ENCODE measurements around the gene RPS17. TPM values are rescaled to one million over a fixed set of nuclear protein-coding genes. Genes with fewer than 3 reads are reported as not detected.

RPS17 gene
- total and polyA plus RNA-seq, 2 donors (not counting 1 experiment from before 2014, with no cell fraction given) = 2,297 to 5,877 TPM

DNA sequence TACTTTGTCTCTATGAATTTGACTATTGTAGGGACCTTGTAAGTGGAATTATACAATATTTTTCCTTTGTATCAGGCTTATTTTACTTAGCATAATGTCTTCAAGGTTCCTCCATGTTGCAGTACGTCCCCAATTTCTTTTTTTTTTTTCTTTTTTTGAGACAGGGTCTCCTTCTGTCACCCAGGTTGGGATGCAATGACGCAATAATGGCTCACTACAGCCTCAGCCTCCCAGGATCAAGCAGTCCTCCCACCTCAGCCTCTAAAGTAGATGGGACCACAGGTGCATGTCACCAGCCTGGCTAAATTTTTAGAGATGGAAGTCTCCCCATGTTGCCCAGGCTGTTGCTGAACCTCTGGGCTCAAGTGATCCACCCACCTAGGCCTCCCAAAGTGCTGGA lies 40.5 kb upstream of the RPS17 start:
- ATAC-seq (ENCODE audit: low read depth) (no peak), DNase-seq (no peak)
- H3K27ac Mint-ChIP-seq = no peak overlapping the region
- Histone ChIP-seq H3K4me2 (replicated peaks; ENCODE audit: low read depth, low read length, poor library complexity, severe bottlenecking) (no peak overlapping the region), H3K27me3 (replicated peaks in 1 of 4; ENCODE audit: control extremely low read depth in 1 of 4, control insufficient read depth in 3 of 4, insufficient read depth in 4 of 4, low read length in 3 of 4) (peaks cover 0 to 12% (median 2%) of the 10 kb centered on the region in 4 experiments), H3K9ac (ENCODE audit: low read length) (no peak overlapping the region), H3K79me2 (ENCODE audit: control insufficient read depth, insufficient read depth, low read length) (no peaks in the 10 kb centered on the region), H3K4me3 (ENCODE audit: control extremely low read depth in 1 of 5, extremely low read depth in 1 of 5, insufficient read depth in 1 of 5, low read depth in 2 of 5, low read length in 4 of 5) (no peak overlapping the region), H3K36me3 (replicated peaks in 1 of 2; ENCODE audit: control extremely low read depth in 1 of 2, control insufficient read depth in 1 of 2, extremely low read depth in 1 of 2, insufficient read depth in 2 of 2, low read length in 1 of 2) (no peaks in the 10 kb centered on the region), H4K20me1 (ENCODE audit: control insufficient read depth, insufficient read depth, low read length, poor library complexity, severe bottlenecking) (no peaks in the 10 kb centered on the region), H3K4me1 (ENCODE audit: control insufficient read depth in 2 of 2, insufficient read depth in 2 of 2, low read length in 2 of 2) (no peaks in the 10 kb centered on the region), H2AFZ (ENCODE audit: insufficient read depth, low read depth, low read length, poor library complexity, severe bottlenecking) (no peak overlapping the region), H3K27ac (ENCODE audit: low read length in 2 of 2) (no peak overlapping the region), H3K9me3 (ENCODE audit: control extremely low read depth in 1 of 3, control insufficient read depth in 2 of 3, insufficient read depth in 1 of 3, low read length in 2 of 3) (no peaks in the 10 kb centered on the region)
- TF ChIP-seq, protein P1, sequence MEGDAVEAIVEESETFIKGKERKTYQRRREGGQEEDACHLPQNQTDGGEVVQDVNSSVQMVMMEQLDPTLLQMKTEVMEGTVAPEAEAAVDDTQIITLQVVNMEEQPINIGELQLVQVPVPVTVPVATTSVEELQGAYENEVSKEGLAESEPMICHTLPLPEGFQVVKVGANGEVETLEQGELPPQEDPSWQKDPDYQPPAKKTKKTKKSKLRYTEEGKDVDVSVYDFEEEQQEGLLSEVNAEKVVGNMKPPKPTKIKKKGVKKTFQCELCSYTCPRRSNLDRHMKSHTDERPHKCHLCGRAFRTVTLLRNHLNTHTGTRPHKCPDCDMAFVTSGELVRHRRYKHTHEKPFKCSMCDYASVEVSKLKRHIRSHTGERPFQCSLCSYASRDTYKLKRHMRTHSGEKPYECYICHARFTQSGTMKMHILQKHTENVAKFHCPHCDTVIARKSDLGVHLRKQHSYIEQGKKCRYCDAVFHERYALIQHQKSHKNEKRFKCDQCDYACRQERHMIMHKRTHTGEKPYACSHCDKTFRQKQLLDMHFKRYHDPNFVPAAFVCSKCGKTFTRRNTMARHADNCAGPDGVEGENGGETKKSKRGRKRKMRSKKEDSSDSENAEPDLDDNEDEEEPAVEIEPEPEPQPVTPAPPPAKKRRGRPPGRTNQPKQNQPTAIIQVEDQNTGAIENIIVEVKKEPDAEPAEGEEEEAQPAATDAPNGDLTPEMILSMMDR (IDR thresholded peaks at IDR 0.05) = no peak
- no peak for TF ChIP-seq EZH2 (IDR thresholded peaks at IDR 0.05; ENCODE audit: borderline replicate concordance, insufficient read depth, low read depth, low read length, poor library complexity, severe bottlenecking)
- intact Hi-C loops (cut with micrococcal nuclease) = no loop called here
- CTCF ChIA-PET = no interaction called here
- H3K27me3 Mint-ChIP-seq = peaks cover 20% of the 10 kb centered on the region
- H3K9me3 Mint-ChIP-seq (ENCODE audit: insufficient read depth) = no peaks in the 10 kb centered on the region
- H3K4me3 Mint-ChIP-seq = no peak overlapping the region
- POLR2A ChIA-PET = no interaction called here
- WGBS (ENCODE audit: insufficient coverage) = 93% methylated on average over 2 of the region's 2 CpGs
- H3K4me1 Mint-ChIP-seq = no peaks in the 10 kb centered on the region

DNA sequence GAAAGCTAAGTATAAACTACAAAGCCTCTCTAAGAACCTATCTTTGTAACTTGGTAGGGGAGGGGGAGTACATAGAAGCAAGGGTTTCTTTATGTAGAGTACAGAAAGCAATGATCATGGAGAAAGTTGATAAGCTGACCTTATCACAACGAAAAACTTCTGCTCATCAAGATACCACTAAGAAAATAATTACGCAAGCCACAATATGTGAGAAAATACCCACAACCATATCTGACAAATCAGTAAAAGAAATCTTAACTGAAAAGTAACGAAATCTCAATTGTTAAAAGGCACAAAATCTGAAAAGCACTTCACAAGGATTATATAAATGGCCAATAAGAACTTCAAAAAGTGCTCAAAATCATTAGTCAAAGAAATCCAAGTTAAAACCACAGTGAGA lies 35.1 kb upstream of the RPS17 start:
- DNase-seq (no peak), ATAC-seq (ENCODE audit: low read depth) (no peak)
- Mint-ChIP-seq H3K27me3 (peaks cover 31% of the 10 kb centered on the region), H3K27ac (no peak overlapping the region), H3K9me3 (ENCODE audit: insufficient read depth) (no peaks in the 10 kb centered on the region), H3K4me3 (no peak overlapping the region), H3K4me1 (no peaks in the 10 kb centered on the region)
- H4K20me1 ChIP-seq (ENCODE audit: control insufficient read depth, insufficient read depth, low read length, poor library complexity, severe bottlenecking) = no peaks in the 10 kb centered on the region
- ChIA-PET CTCF (no interaction called here), POLR2A (no interaction called here)
- intact Hi-C loops (cut with micrococcal nuclease) = no loop called here
- peaks cover 0 to 16% (median 5%) of the 10 kb centered on the region in 4 experiments for H3K27me3 ChIP-seq (replicated peaks in 1 of 4; ENCODE audit: control extremely low read depth in 1 of 4, control insufficient read depth in 3 of 4, insufficient read depth in 4 of 4, low read length in 3 of 4)
- no CpG with 5 or more reads among the region's 3 CpGs for WGBS (ENCODE audit: insufficient coverage)
- no peaks in the 10 kb centered on the region for H3K79me2 ChIP-seq (ENCODE audit: control insufficient read depth, insufficient read depth, low read length)
- H3K4me2 ChIP-seq (replicated peaks; ENCODE audit: low read depth, low read length, poor library complexity, severe bottlenecking) = no peak overlapping the region
- H3K9ac ChIP-seq (ENCODE audit: low read length) = no peak overlapping the region
- H3K4me3 ChIP-seq (ENCODE audit: control extremely low read depth in 1 of 5, extremely low read depth in 1 of 5, insufficient read depth in 1 of 5, low read depth in 2 of 5, low read length in 4 of 5) = no peak overlapping the region
- TF ChIP-seq, protein P1 (IDR thresholded peaks at IDR 0.05) = no peak
- TF ChIP-seq EZH2 (IDR thresholded peaks at IDR 0.05; ENCODE audit: borderline replicate concordance, insufficient read depth, low read depth, low read length, poor library complexity, severe bottlenecking) = no peak
- H3K27ac ChIP-seq (ENCODE audit: low read length in 2 of 2) = no peak overlapping the region
- no peaks in the 10 kb centered on the region for H3K9me3 ChIP-seq (ENCODE audit: control extremely low read depth in 1 of 3, control insufficient read depth in 2 of 3, insufficient read depth in 1 of 3, low read length in 2 of 3)
- H3K36me3 ChIP-seq (replicated peaks in 1 of 2; ENCODE audit: control extremely low read depth in 1 of 2, control insufficient read depth in 1 of 2, extremely low read depth in 1 of 2, insufficient read depth in 2 of 2, low read length in 1 of 2) = no peaks in the 10 kb centered on the region
- H3K4me1 ChIP-seq (ENCODE audit: control insufficient read depth in 2 of 2, insufficient read depth in 2 of 2, low read length in 2 of 2) = no peaks in the 10 kb centered on the region
- H2AFZ ChIP-seq (ENCODE audit: insufficient read depth, low read depth, low read length, poor library complexity, severe bottlenecking) = no peak overlapping the region

All from B cell (primary cell).